ENCODE data around the gene MED12L. TPM values are rescaled to one million over a fixed set of nuclear protein-coding genes. Genes with fewer than 3 reads are reported as not detected.

The MED12L gene
- total and polyA plus RNA-seq, 10 of the 15 experiments (the other 5 are each of a cell fraction or from before 2014, with no cell fraction given), result 0.01 to 0.06 (median 0.03) TPM; not detected in 2

DNA sequence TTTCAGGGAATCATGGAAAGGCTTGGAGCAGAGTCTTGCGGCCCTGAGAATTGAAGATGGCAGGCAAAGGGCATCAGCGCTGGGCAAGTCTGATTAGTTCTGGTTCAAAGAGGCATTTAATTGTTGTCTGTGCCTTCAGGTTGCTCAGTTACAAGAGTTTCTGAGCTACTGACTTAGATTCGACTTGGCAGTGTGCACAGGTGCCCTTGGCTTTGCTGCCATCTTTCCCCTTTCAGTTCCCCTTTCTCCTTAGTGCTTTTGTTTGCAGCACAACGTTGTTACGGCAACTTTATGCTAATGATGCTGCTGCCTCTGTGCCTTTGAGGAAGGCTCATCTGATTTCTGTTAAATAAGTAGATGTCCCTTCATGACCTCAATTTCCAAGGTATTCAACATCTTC is 180.4 kb downstream of the MED12L start:
- Histone ChIP-seq H3K4me3 (no peak overlapping the region), H3K36me3 (ENCODE audit: control insufficient read depth in 2 of 2, insufficient read depth in 2 of 2, low read length in 1 of 2) (no peaks in the 10 kb centered on the region), H2AFZ (ENCODE audit: control insufficient read depth, low read depth, low read length) (no peak overlapping the region), H3K27ac (ENCODE audit: control insufficient read depth, insufficient read depth) (no peak overlapping the region), H3K9me3 (replicated peaks; ENCODE audit: control insufficient read depth, insufficient read depth, low read length) (no peaks in the 10 kb centered on the region), H3K4me2 (ENCODE audit: control insufficient read depth, insufficient read depth) (no peak overlapping the region), H3K27me3 (replicated peaks in 1 of 2; ENCODE audit: control insufficient read depth in 2 of 2, insufficient read depth in 2 of 2, low read length in 1 of 2) (no peaks in the 10 kb centered on the region), H4K20me1 (ENCODE audit: control insufficient read depth, insufficient read depth) (no peaks in the 10 kb centered on the region), H3K79me2 (ENCODE audit: control insufficient read depth, insufficient read depth, low read length) (no peaks in the 10 kb centered on the region), H3K9ac (ENCODE audit: control insufficient read depth, insufficient read depth, low read length) (no peak overlapping the region), H3K4me1 (ENCODE audit: control insufficient read depth, insufficient read depth, low read length) (peaks cover 7% of the 10 kb centered on the region; the same call in 1 of the 2 replicates)
- intact Hi-C loops (cut with micrococcal nuclease; ENCODE audit: unreplicated experiment), result no loop called here
- DNase-seq (ENCODE audit: low read depth, low spot score), result peak; percentile 69
- SMC1A ChIA-PET (ENCODE audit: uncharacterized antibody, unreplicated experiment), result interaction anchor here (1.0 to 1.9 kb wide), 3 partner anchors 10 to 98 kb away, joined by 5 to 11 read pairs (median 6); partner anchors contain the start of gene P2RY14
- in situ Hi-C loops (cut with MboI), result no loop called here
- TF ChIP-seq CBFB (IDR thresholded peaks at IDR 0.05; ENCODE audit: low read depth), result no peak
- no peak for TF ChIP-seq ESRRA (IDR thresholded peaks at IDR 0.05; ENCODE audit: low read length)
- TF ChIP-seq IRF4 (IDR thresholded peaks at IDR 0.05; ENCODE audit: low read depth, low read length), result peak; percentile 89
- no peak for TF ChIP-seq NR2C1 (IDR thresholded peaks at IDR 0.05)
- 0 out of 2 replicates have a peak, but pooled peaks have one; percentile 62 for TF ChIP-seq MXI1 (IDR thresholded peaks at IDR 0.05; ENCODE audit: low read depth, low read length)
- TF ChIP-seq NFXL1 (IDR thresholded peaks at IDR 0.05; ENCODE audit: borderline replicate concordance), result no peak
- peak; percentile 85 for TF ChIP-seq BMI1 (IDR thresholded peaks at IDR 0.05; ENCODE audit: borderline replicate concordance)
- TF ChIP-seq MTA2 (IDR thresholded peaks at IDR 0.05; ENCODE audit: low read depth), result 0 out of 2 replicates have a peak, but pooled peaks have one; percentile 23
- no peak for TF ChIP-seq SMC3 (IDR thresholded peaks at IDR 0.05; ENCODE audit: borderline replicate concordance, low read length)
- 0 out of 2 replicates have a peak, but pooled peaks have one; percentile 54 for TF ChIP-seq TCF12 (IDR thresholded peaks at IDR 0.05; ENCODE audit: low read depth, low read length)
- TF ChIP-seq BCL11A (IDR thresholded peaks at IDR 0.05; ENCODE audit: low read depth, low read length), result peak; percentile 25; the same call in 1 of the 2 replicates
- TF ChIP-seq SPI1 (IDR thresholded peaks at IDR 0.05; ENCODE audit: borderline replicate concordance, insufficient read depth, low read depth, low read length), result peak; percentile 98
- no peak for TF ChIP-seq ZNF622 (IDR thresholded peaks at IDR 0.05)
- no peak for TF ChIP-seq CHD1 (IDR thresholded peaks at IDR 0.05; ENCODE audit: low read depth, low read length)
- peak; percentile 87; the same call in 2 of the 3 replicates for TF ChIP-seq POU2F2 (IDR thresholded peaks at IDR 0.05; ENCODE audit: borderline replicate concordance, low read depth, low read length)
- TF ChIP-seq EP300 (IDR thresholded peaks at IDR 0.05; ENCODE audit: borderline replicate concordance in 1 of 2, control insufficient read depth in 1 of 2, low read depth in 2 of 2, low read length in 2 of 2), result peak; percentile 47 to 52; a peak in 3 of 4 replicates
- TF ChIP-seq TCF3 (IDR thresholded peaks at IDR 0.05; ENCODE audit: borderline replicate concordance, insufficient read depth, low read depth, low read length), result peak; percentile 57; the same call in 1 of the 2 replicates
- TF ChIP-seq NBN (IDR thresholded peaks at IDR 0.05), result no peak
- no peak for TF ChIP-seq ZNF384 (IDR thresholded peaks at IDR 0.05; ENCODE audit: borderline replicate concordance, low read depth, low read length)
- TF ChIP-seq YY1 (IDR thresholded peaks at IDR 0.05; ENCODE audit: low read depth, low read length), result peak; percentile 84
- peak; percentile 92 for FAIRE-seq
- WGBS (ENCODE audit: insufficient coverage, insufficient replicate concordance, low lambda C conversion rate, missing lambda C conversion rate), result 5% methylated on average over 5 of the region's 5 CpGs
- peak; percentile 98 for ATAC-seq
- POLR2A ChIA-PET, result no interaction called here
- CTCF ChIA-PET, result interaction anchor here (1.2 to 2.5 kb wide), 3 partner anchors 8 to 35 kb away, joined by 3 to 7 read pairs (median 5); no protein-coding TSS in a partner anchor
- RAD21 ChIA-PET (ENCODE audit: unreplicated experiment), result interaction anchor here (1.1 kb wide), 1 partner anchor 37 kb away, joined by 3 read pairs; no protein-coding TSS in a partner anchor
- no TSS peak for BruUV-seq (replicated peaks)

Data from GM12878 (cell line).